GM19099 (cell line): ENCODE data around the gene RAB36.

Experiments used
- POLR2A ChIP-seq: IDR thresholded peaks from 3 replicates; pipeline ENCODE4 v1.6.1; 2011; ENCODE audit warnings: low read depth; ENCODE audit not compliant: insufficient read length; ENCODE audit errors: extremely low read depth

The RAB36 gene

DNA sequence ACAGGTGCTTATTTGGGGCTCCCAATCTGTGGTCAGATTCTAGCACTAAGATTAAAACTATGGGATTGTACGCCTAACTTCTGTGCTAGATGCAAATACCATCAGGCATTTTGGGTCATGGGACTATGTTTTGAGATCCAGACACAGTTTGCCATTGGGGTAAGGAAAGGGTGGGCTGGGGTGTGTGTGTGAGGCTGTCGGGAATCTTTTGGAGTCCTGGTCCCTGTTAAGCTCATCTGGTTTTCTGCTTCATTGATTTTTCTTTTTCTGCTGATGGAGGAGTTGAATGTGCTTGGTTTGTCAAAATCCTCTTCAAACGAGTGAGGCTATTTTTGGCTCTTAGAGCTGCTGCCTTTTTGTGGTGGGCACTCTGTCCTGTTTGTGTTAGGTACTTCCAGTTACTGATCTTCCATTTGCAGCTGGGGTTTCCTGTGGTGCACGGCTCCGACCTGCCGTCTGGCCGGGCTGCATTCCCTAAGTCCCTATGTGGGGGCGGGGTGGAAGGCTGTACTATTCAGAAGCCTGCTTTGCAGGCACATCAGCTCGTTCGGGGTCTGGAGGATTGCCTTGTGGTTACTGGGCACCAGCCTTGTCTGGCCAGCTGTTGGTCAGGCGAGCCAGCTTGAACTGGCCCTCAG lies 37.9 kb downstream of the RAB36 start:
- no peak for TF ChIP-seq POLR2A

GRCh38 chr22:23184100-23184763 lies 39.0 kb downstream of the RAB36 start:
- no peak for TF ChIP-seq POLR2A

GRCh38 chr22:23184764-23185113 lies 39.5 kb downstream of the RAB36 start:
- TF ChIP-seq POLR2A: no peak

- TF ChIP-seq POLR2A: no peak
These were observed 41.9 kb downstream of the RAB36 start for GRCh38 chr22:23187211-23187610.

DNA sequence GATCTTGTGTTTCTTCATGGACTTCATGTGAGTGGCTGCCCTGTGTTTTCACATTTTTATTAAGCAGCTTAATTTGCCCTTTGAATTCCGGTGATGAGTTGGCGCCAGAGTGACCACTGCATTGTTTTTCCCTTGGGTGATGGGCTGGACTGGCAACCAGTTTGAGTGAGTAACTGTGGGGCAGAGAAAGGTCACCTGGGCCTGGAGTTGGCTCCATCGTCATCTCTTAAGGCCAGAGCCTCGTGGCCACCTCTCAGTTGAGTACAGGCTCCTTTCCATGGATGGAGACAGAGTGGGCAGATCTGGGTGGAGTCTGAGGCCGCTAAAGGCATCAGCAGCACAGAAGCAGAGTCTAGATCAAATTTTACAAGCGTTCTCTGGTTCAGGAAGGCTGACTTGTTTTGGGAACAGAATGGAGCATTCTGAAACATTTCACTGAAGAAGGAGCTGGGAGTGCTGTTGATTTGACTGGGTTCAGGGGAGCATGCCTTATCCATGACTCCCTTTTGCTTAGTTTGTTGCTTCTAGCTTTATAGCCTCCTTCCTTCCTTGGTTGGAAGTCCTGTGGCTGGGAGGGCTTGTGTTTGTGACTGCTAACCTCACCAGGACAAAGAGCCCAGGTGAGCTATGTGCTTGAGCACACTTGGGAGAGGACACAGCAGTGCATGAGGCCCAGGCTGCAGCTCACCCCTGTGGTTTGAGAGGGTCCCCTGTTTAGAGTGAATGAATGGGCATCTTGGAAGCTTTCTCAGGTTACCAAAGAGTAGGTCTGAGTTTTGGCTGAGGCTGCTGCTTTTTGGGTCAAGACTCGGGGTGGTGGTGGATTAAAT lies 42.8 kb downstream of the RAB36 start:
- TF ChIP-seq POLR2A: no peak

- TF ChIP-seq POLR2A: no peak
These were observed 45.2 kb downstream of the RAB36 start for GRCh38 chr22:23190526-23190925.

GRCh38 chr22:23192133-23192532 lies 46.9 kb downstream of the RAB36 start:
- TF ChIP-seq POLR2A: no peak

DNA sequence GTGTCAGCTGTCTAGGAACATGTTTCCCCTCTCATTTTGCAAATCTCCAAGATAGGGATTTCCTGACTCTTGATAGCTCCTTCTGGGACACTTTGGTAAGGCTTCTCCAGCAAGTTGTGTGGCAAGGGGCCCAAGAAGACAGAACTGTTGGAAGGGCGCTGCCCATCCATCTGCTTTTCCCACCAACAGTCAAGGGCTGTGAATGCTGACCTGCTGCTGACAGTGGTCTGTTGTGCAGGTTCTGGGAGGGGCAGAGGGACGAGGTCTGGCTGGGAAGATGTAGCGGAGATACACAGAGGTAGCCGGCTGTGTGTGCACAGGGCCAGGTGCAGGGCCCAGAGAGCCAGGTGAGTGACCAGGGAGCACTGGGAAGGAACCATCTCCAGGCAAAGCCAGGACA lies 47.3 kb downstream of the RAB36 start:
- TF ChIP-seq POLR2A: no peak

DNA sequence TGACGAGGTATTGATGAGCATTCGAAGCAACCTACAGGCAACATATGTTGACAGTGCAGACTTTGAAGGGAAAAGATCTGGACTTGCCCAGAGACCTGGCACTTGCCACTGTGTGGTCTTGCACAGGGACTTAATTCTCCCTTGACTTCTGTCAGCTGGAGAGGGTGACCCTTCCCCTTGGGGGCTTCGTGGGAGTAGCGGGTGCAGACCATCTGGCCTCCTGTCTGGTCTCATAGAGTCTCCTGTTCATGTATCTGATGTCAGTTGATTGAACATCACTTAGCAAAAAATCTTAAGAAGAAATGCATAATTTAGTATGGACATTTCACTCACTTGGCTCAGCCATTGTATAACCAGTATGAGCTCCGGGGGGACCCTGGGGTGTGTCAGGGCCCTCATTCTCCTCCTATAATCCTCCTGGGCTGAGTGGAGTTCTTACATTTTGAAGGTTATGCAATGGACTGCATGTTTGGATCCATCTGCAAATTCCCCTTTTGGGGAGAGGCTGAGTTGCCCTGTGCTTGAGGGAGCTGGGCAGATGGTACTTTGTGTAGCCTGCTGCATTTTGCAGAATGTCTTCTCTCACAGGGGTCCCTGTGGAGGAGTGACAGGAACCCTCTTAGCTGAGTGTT lies 48.0 kb downstream of the RAB36 start:
- no peak for TF ChIP-seq POLR2A

GRCh38 chr22:23193882-23194281 lies 48.6 kb downstream of the RAB36 start:
- no peak for TF ChIP-seq POLR2A

GRCh38 chr22:23196165-23196564 lies 50.9 kb downstream of the RAB36 start:
- no peak for TF ChIP-seq POLR2A

GRCh38 chr22:23197836-23198235 lies 52.6 kb downstream of the RAB36 start:
- TF ChIP-seq POLR2A: no peak

GRCh38 chr22:23199159-23199558 lies 53.9 kb downstream of the RAB36 start:
- TF ChIP-seq POLR2A: no peak

GRCh38 chr22:23200898-23201297 lies 55.6 kb downstream of the RAB36 start:
- TF ChIP-seq POLR2A: no peak

- no peak for TF ChIP-seq POLR2A
These were observed 57.7 kb downstream of the RAB36 start for GRCh38 chr22:23202812-23203451.
